Measurements from ENCODE around the gene GRK3.
"Not testable (repeated sequence)": the region's sequence is repeated elsewhere in the genome, so short reads cannot be mapped to it uniquely, and the experiment has no call there.

The GRK3 gene

DNA sequence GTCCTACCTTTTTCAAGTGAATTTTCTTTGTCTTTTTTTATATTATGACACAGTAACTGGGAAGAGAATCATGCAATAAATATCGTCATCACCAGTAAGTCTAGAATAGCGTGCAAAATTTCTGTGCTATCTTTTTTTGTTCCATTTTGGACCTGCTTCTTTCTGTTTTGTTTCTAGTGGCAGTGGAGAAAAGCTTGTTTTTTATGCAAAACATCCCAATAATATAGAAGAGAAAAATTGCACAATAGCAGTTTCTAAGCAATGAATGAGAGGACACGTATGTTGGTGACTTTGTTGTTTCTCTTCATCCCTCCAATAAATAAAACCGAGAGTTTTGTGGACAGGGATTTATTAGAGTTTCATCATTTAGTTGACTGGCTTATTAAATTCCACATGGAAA, 10.3 kb downstream of the GRK3 start:
- no peak for DNase-seq

DNA sequence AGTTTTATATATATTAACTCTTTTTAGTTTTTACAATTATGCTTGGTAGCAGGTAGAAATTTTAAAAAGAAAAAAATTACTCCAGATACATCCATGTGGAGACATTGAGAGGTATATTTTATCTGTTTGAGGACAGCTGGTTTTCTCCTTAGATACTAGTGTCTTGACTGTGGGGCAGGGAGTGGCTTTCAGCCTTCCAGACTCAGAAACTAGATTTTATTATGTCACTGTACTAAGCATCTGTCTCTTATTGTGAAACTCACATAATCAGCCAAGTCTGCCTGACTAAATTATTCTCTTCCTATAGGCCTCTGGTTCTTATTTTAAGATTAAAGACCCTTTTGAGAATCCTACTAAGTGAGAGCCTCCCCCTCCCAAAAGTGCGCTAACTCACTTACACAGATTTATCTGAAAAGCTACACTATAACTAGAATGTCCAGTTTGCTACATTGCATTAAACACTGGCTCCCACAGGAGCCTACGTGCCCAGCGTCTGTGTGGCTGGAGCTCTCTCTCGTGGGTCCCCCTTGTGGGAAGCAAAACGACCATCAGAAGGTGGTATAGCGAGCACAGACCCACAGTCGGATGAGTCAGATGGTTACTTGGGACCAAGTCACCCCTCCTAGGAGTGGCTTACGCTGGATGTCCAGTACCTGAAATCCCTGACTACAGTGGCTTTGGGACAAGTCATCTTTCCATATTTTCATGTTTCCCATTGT, 11.4 kb downstream of the GRK3 start:
- DNase-seq: not testable (repeated sequence)

DNA sequence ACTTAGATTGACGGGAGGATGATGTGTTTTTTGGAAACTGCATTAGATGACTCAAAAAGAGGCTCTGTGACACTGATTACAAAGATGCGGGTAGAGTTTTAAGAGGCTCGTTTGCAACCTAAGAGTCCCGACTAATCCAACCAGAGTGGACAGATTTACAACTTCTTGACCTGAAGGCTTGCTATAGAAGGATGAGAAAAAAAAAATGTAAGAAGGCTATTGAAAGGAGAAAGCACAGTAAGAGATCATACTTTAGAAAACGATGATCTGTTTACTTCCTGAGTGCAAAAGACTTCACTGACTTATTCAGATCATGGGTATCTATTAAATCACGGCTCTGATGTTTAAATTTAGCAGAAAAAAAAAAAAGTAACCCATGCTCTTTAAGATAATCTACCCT, 17.0 kb downstream of the GRK3 start:
- DNase-seq: not testable (repeated sequence)

DNA sequence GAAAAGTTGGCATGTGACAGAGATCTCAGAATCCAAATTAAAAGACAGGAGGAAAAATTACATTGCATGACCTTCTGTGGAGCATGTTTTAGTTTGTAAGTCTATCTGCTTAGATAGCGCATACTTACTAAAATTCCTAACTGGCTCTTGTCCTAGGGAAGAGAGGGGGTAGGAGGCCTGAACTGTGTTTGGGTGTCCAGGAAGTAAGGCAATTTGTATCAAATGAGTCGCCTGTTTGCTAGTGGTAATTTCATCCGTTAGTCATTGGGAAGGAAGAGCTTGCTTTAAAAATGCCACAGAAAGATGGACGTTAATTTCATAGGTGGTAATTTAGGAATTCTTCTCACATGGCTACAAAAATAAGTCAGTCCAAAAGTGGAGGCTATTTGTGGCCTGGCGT, 18.5 kb downstream of the GRK3 start:
- DNase-seq: no peak

DNA sequence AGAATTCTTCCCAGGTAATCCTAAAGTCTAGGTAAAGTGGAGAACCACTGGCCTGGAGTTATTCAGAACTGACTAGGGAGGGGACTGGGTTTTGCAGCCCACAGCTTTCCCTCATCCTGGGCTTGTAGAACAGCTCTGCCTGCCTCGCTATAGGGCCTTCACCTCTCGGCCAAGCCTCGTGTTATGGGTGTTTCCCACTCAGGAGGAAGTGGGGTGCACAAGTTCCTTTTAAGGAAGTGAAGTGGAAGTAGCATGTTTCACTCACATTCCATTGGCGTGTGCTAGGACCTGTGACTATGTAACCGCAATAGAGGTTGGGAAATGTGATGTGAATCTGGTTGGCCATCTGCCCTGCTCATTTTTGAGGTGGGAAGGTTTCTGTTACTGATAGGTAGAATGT, 20.5 kb downstream of the GRK3 start:
- DNase-seq: not testable (repeated sequence)

DNA sequence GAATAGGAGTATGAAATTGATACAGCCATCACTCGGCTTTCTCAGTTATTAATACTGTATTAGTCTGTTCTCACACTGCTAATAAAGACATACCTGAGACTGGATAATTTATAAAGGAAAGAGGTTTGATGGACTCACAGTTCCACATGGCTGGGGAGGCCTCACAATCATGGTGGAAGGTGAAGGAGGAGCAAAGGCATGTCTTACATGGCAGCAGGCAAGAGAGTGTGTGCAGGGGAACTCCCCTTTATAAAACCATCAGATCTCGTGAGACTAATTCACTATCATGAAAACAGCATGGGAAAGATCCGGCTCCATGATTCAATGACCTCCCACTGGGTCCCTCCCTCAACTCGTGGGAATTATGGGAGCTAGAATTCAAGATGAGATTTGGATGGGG, 25.2 kb downstream of the GRK3 start:
- DNase-seq: not testable (repeated sequence)

DNA sequence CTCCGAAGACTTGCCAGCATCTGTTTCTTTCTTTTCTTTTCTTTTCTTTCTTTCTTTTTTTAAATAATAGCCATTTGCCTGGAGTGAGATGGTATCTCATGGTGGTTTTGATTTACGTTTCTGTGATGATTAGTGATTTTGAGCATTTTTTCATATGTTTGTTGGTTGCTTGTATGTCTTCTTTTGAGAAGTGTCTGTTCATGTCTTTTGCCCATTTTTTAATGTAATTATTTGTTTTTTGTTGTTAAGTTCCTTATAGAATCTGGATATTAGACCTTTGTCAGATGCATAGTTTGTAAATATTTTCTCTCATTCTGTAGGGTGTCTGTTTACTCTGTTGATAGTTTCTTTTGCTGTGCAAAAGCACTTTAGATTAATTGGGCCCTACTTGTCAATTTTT, 28.8 kb downstream of the GRK3 start:
- DNase-seq: not testable (repeated sequence)

DNA sequence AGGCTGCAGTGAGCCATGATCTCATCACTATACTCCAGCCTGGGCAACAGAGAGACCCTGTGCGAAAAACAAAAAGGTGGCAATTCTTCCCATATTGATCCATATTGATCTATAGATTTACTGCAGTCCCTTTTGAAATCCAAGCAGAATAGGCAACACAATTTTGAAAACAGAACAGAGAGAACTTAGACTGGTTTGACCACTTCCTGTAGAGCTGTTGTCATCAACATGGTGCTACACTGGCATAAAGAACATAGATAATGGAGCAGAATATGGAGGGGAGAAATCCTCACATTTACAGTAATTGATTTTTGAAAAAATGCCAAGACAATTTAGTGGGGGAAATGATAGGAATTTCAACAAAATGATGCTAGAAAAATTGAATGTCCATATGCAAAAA, 34.1 kb downstream of the GRK3 start:
- DNase-seq: no peak

DNA sequence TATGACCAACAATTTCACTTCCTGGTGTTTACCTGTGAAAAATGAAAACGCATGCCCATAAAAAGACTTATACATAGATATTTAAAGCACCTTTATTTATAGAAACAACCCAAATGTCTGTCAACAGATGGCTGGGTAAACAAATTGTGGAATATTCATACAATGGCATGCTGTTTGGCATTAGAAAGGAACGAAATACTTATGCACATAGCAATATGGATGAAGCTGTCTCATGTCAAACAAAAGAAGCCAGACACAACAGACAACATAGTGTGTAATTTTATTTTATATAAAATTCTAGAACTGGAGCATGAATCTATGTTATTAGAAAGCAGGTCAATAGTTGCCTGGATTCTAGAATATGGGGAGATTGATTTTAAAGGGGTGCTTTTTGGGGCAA, 38.0 kb downstream of the GRK3 start:
- no peak for DNase-seq

DNA sequence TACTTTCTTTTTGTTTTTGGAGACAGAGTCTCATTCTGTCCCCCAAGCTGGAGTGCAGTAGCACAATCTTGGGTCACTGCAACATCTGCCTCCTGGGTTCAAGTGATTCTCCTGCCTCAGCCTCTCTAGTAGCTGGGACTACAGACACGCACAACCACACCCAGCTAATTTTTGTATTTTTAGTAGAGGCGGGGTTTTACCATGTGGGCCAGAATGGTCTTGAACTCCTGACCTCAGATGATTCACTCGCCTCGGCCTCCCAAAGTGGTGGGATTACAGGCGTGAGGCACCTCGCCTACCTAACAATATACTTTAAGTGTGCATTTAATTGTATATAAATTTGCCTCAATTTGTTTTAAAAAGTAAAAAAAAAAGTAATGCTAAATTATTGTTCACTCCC, 38.4 kb downstream of the GRK3 start:
- DNase-seq: no peak

DNA sequence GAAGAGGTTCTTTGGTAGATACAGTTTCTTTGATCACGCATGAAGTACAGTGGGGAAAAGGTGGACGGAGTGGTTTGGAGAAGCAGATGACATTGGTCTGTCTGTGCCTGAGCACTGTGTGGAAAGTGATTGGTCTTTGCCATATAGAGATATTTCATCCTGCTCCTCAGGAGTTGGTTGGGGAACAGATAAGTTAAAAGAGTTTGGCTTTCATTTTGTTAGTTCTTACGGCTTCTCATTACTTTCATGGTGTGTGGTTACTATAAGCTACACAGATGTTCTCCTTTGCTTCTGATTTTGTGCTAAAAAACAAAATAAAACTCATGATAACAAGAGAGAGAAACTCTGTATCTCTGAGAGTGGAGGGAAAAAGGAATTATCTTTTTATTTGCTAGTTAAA, 40.7 kb downstream of the GRK3 start:
- not testable (repeated sequence) for DNase-seq

DNA sequence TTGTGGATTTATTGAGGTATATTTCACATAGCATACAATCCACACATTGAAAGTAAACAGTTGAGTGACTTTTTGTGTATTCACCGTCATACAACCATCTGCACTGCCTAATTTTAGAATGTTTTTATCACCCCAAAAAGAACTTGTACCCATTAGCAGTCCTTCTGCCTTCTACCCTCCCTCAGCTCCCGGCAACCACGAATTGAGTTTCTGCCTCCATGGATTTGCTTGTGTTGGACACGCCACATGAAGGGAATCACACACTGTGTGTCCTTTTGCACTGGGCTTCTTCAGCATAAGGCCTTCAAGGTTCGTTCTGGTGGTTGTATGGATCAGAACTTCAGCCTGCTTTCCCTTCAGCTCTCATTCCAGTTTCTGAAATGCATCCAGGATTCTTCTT, 41.1 kb downstream of the GRK3 start:
- not testable (repeated sequence) for DNase-seq

DNA sequence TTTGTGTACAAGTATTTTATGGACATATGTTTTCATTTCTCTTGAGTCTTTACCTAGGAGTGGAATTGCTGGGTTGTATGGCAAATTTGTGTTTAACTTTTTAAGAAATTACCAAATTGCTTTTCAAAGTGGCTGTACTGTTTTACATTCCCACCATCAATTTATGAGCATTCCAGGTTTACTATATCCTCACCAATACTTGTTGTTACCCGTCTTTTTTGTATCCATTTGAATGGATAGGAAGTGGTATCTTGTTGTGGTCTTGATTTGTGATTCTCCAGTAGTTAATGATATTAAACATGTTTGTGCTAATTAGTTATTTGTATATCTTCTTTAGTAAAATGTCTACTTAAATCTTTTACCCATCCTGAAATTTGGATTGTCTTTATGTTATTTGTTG, 46.8 kb downstream of the GRK3 start:
- DNase-seq: not testable (repeated sequence)

DNA sequence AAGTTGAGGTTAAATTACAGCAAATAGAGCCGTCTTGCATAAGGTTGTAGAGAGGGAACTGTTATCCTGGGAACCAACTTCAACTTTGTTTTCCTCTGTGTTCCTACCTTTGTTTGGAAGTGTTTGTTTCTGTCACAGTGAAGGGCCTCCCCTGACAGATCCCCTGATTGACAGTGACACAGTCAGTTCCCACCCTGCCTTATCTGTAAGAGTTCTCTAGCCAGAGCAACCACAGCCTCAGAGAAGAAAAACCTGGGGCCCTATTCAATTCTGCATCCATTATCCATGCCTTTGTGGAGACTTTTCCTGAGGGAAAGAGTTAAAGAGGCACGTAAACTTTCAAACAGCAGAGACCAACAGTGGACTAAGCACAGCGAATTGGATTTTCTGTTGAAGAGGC, 48.7 kb downstream of the GRK3 start:
- not testable (repeated sequence) for DNase-seq

DNA sequence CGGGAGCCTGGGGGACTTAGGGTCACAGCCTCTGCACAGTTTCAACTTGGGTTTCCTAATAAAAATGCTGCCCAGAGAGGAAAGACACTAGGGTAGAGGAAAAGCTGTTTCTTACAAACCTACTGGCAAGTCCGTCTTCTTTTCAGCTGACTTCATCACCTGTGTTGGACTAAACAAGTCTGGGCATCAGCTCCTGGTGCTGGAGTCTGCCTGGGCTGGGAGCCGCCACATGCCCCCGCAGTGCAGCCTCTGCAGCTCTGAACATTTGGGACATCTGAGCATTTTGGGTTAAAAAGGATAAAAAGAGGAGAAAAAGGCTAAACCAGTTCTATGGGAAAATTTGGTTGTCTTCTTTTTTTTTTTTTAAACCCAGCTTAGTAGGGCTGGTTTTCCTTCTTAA, 49.1 kb downstream of the GRK3 start:
- not testable (repeated sequence) for DNase-seq

DNA sequence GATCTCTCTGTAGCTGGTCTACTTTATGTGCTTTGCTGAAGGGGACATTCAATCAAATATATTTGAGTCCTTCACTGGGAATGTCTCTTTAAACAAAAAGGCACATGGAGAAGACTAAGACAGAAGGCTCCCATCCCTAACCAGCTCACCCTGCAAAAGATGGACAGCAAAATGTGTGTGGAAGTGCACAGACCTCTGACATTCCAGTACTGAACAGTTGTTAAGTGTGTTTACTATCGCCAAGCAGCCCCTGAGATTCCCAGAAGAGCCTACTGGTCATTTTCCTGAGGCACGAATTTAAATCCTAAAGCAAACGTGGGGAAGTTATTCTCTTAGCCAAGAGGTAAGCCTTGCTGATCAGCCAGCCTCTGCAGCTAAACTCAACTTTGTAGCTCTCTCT, 50.3 kb downstream of the GRK3 start:
- DNase-seq: not testable (repeated sequence)

DNA sequence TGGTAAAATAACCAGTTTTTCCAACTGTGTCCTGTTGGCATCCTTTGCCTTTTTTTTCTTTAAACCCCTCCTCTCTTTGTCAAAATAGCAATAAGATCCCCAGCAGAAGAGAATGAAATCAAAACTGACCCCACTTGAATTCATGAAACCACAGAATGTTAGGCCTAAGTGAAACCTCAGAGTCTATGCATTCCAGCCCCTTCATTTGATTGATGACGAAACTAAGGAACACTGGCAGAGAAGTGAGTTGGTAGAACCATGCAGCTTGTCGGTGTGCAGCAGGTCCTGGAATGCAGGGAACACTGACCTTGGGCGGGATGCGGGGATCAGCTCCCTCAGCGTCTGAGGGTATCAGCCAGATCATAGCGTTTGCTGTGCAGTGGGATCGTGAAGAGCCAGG, 57.5 kb downstream of the GRK3 start:
- no peak for DNase-seq

DNA sequence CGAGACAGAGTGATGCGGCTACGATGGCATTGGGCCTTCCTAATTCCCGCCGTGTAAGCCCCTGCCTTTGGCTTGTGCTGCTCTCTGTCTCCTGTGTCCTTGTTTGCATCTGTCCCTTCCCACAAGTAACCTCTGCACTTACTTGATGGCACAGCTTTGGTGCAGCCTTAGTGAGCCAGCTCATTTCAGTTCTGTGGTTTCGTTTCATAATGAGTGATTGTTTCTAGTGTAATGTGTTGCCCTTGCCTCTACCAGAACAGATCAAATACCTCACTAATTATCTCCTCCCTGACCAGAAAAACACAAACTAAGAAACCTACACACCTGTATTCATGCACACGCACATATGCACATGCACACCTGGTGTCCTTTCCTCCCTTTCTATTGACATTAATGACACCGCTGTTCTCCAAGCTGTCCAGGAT, 58.8 kb downstream of the GRK3 start:
- no peak for DNase-seq

DNA sequence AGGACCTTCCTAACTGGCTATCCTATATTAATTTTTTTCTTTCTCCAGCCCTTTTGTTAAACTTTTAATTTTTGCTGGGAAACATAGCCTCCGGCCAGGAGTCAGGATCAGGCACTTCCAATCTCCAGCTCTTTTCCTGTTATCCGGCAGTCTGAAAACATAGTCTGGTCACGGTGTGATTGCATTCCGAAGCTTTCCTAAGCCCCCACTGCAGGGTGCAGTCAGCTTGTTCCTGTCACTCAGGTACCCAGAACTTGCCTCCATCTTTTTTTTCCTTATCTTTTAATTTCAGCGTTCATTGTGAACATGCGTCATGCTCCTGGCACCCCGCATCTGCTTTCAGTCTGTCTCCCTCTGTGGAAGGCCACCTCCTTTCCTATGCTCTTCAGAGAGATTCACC, 59.4 kb downstream of the GRK3 start:
- DNase-seq: no peak

DNA sequence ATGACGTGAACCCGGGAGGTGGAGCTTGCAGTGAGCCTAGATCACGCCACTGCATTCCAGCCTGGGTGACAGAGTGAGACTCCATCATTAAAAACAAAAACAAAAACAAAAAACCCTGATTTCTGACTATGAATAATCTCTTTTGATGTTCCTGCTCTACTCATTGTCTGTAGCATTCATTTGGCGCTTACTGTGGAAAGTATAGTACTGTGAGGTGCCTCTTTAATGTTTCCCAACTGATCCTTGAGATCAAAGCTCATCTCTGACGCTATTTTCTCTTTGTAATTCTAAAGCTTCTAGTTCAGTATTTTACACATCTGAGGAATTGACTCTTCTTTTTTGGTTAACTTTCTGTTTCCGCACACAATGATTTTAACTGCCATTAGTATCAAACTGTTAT, 60.0 kb downstream of the GRK3 start:
- no peak for DNase-seq

DNA sequence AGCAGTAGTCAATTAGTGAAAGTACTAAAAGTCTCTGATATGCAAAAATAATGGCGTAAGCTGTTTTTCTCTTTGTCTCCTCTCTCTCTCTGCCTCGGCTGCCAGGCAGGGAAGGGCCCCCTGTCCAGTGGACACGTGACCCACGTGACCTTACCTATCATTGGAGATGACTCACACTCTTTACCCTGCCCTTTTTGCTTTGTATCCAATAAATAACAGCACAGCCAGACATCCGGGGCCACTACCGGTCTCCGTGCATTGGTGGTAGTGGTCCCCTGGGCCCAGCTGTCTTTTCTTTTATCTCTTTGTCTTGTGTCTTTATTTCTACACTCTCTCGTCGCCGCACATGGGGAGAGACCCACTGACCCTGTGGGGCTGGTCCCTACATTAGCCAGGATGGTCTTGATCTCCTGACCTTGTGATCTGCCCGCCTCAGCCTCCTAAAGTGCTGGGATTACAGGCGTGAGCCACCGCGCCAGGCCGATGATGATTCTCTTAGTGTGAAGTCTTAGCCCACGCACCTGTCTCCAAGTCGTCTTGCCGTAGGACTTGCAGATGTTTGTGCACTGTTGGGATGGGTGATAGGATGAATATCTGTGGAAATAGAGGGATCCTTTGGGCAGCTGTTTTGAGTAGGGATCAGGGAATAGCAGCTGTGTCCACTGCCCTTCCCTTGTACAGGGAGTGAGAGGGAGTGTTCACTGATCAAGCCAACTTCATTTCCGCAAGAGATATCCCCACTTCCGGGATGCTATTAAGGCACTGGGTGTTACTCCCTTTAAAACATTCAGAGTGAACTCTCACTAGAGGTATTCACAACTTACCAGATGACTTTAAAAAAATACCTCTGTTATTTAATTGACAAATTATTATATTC, 61.5 kb downstream of the GRK3 start:
- DNase-seq: not testable (repeated sequence)

DNA sequence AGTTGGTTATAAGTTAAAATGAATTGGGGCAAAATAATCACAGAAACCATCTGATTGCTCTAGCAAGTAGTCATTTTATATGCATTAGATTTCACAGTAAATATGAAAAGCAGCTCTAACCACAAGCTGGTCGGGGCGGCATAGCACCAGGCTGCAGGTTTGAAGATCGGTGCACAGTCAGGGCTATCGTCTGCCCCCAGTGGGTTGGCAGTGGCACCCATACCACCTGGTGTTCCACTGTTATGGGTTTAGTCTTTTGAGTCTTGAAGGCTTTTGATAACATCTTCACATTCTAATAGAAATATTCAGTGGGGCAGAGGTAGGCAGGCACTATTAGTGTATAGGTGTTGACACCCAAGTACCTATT, 62.1 kb downstream of the GRK3 start:
- no peak for DNase-seq

DNA sequence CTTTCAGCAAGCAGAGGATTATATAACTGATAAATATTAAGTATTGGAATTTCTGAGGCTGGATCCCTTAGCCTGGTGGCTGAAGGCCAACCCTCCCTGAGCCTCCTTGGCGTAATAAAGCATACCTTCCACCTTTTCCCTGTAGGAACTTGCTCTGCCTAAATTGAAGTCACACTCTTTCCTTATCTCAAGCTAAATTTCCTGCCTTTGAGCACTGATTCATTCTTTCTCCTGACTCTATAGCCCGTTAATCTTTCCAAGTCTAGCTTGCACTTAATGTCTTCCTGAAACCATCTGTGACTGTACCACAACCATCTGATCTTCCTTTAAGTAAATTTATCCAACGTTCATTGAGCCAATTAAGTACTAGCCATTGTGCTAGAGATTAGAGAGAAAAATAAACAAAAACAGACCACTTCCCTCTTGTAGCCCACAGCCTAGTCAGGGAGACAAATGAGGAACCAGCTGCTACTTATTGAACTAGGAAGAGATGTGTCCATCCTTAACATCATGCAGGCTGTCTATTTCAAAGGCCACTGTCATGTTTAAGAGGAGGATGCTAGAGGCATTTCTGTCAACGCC, 62.9 kb downstream of the GRK3 start:
- DNase-seq: no peak

DNA sequence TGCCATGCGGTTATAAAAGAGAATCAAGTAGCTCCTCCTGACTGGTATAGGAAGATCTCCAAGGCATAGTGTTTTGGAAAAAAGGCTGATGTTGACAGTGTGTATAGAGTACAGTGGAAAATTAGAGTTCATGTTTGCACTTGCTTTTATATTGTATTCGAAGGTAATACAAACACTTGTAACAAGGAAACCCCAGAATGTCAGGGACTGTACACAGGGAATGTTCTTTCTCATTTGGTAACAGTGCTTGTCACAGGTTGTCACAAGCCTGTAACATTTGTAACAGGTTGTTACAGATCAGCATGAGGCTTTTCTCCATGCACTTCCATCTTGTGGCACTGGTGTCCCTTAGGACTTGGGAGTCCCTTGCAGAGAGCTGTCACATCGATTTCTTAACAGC, 64.0 kb downstream of the GRK3 start:
- DNase-seq: no peak

All from NCI-H187 treated with DMSO at 0.1 percent for 48 hours (cell line).